ENCODE results near the gene HDAC1. TPM values are rescaled to one million over a fixed set of nuclear protein-coding genes. Genes with fewer than 3 reads are reported as not detected.

The HDAC1 gene
- total and polyA plus RNA-seq, 7 donors = 47.1 to 215 (median 68.0) TPM

DNA sequence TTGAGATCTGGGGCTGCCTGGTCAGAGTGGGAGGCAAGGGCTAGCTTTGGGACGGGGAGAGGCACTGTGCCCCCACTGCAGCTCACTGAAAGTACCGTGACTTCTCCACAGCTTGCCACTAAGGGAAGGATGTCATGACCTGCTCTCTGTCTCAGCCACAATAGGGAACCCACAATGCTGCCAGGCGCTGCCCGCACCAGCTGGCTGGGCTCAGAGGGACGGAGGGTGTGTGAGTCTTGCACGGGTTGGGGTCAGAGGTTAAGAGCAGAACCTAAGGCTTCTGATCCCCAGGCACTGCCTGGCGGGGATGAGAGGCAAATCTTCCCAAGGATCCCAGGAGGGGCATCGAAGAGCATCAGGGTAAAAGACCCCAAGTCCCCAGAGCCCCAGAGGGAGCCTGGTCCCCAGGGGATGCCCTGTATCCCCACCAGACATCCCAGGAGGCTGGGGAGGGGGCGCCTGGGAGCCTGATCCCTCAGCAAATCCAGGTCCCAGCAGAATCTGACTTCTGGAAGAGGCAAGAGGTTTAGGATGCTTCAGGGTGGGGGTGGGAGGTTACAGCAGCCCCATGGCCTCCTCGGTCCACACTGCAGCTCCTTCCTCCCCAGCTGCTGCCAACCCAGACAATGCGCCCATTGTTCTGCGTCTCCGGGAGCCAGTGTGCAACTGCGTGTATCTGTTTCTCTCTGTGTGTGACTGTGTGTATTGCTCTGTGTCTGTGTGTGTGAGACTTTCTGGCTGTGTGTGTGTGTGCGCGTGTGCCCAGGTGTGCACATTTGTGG lies 46.2 kb downstream of the HDAC1 start:
- H3K9me3 ChIP-seq = no peaks in the 10 kb centered on the region
- no peak for TF ChIP-seq EP300 (IDR thresholded peaks at IDR 0.05)
- no peak for TF ChIP-seq POLR2A (IDR thresholded peaks at IDR 0.05)
- TF ChIP-seq, protein P1, sequence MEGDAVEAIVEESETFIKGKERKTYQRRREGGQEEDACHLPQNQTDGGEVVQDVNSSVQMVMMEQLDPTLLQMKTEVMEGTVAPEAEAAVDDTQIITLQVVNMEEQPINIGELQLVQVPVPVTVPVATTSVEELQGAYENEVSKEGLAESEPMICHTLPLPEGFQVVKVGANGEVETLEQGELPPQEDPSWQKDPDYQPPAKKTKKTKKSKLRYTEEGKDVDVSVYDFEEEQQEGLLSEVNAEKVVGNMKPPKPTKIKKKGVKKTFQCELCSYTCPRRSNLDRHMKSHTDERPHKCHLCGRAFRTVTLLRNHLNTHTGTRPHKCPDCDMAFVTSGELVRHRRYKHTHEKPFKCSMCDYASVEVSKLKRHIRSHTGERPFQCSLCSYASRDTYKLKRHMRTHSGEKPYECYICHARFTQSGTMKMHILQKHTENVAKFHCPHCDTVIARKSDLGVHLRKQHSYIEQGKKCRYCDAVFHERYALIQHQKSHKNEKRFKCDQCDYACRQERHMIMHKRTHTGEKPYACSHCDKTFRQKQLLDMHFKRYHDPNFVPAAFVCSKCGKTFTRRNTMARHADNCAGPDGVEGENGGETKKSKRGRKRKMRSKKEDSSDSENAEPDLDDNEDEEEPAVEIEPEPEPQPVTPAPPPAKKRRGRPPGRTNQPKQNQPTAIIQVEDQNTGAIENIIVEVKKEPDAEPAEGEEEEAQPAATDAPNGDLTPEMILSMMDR (IDR thresholded peaks at IDR 0.05) = no peak
- H3K27ac ChIP-seq = no peak overlapping the region
- 21 to 50% methylated on average over 16 of the region's 16 CpGs for WGBS, 2 donors
- H3K27me3 ChIP-seq = no peaks in the 10 kb centered on the region
- no peak for DNase-seq
- H3K36me3 ChIP-seq = peaks cover 0 to under 1% (median 0%) of the 10 kb centered on the region in 4 donors
- intact Hi-C loops (cut with DNase I) = loop anchor here (5.0 kb wide), 1 partner anchor 54 kb away; the partner anchor contains the start of gene BSDC1
- peaks cover 0 to 25% (median 22%) of the 10 kb centered on the region in 4 donors for H3K4me1 ChIP-seq
- no peak overlapping the region for H3K4me3 ChIP-seq

DNA sequence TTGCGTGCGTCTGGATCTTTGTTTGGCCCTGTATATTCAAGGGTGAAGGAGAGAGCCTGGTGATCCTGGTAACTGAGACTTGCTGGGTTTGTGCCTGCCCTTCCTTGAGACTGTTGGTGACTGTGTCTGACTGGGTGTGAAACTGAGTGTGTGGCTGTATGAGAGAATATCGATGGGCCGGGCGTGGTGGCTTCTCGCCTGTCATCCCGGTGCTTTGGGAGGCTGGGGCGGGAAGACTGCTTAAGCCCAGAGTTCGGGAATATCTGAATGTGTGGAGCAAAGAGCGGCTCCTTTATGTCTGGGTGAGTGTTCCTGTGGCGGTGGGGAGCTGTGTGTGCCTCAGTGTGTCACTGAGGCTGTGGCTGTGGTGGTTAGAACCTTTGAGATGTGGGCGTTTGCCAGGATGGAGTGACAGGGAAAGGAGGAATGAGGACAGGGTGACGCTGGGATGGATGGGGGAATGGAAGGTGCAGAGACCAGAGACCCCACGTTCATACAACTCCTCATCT lies 46.8 kb downstream of the HDAC1 start:
- no peaks in the 10 kb centered on the region for H3K9me3 ChIP-seq
- no peak for DNase-seq
- no peaks in the 10 kb centered on the region for H3K27me3 ChIP-seq
- no peak overlapping the region for H3K27ac ChIP-seq
- TF ChIP-seq, protein P1 (IDR thresholded peaks at IDR 0.05) = no peak
- no peak for TF ChIP-seq POLR2AphosphoS5 (IDR thresholded peaks at IDR 0.05)
- no peak for TF ChIP-seq EP300 (IDR thresholded peaks at IDR 0.05)
- intact Hi-C loops (cut with DNase I) = loop anchor here (5.0 kb wide), 1 partner anchor 54 kb away; the partner anchor contains the start of gene BSDC1
- H3K4me3 ChIP-seq = no peak overlapping the region
- 25 to 71% methylated on average over 14 of the region's 14 CpGs for WGBS, 2 donors
- no peaks in the 10 kb centered on the region for H3K36me3 ChIP-seq
- H3K4me1 ChIP-seq = peaks cover 0 to 25% (median 22%) of the 10 kb centered on the region in 4 donors

GRCh38 chr1:32339363-32339978 lies 47.6 kb downstream of the HDAC1 start:
- Histone ChIP-seq H3K36me3 (no peaks in the 10 kb centered on the region), H3K27ac (no peak overlapping the region), H3K4me3 (no peak overlapping the region), H3K9me3 (no peaks in the 10 kb centered on the region), H3K27me3 (no peaks in the 10 kb centered on the region), H3K4me1 (peaks cover 0 to 25% (median 20%) of the 10 kb centered on the region in 4 donors)
- TF ChIP-seq, protein P1 (IDR thresholded peaks at IDR 0.05) = no peak
- TF ChIP-seq POLR2A (IDR thresholded peaks at IDR 0.05) = no peak
- TF ChIP-seq EP300 (IDR thresholded peaks at IDR 0.05) = no peak
- no peak for TF ChIP-seq POLR2AphosphoS5 (IDR thresholded peaks at IDR 0.05)
- DNase-seq = no peak
- 75 to 84% methylated on average over 5 of the region's 5 CpGs for WGBS, 2 donors
- intact Hi-C loops (cut with DNase I) = loop anchor here (5.0 kb wide), 1 partner anchor 53 kb away; the partner anchor contains the start of gene BSDC1

GRCh38 chr1:32341186-32341757 lies 49.4 kb downstream of the HDAC1 start:
- no peak for DNase-seq
- TF ChIP-seq, protein P1 (IDR thresholded peaks at IDR 0.05) = no peak
- TF ChIP-seq EP300 (IDR thresholded peaks at IDR 0.05) (no peak), POLR2A (IDR thresholded peaks at IDR 0.05) (no peak), POLR2AphosphoS5 (IDR thresholded peaks at IDR 0.05) (no peak)
- Histone ChIP-seq H3K9me3 (no peaks in the 10 kb centered on the region), H3K27ac (no peak overlapping the region), H3K4me1 (peaks cover 0 to 10% (median 4%) of the 10 kb centered on the region in 4 donors), H3K36me3 (no peaks in the 10 kb centered on the region), H3K27me3 (no peaks in the 10 kb centered on the region), H3K4me3 (no peak overlapping the region)
- 94% methylated on average over 11 of the region's 11 CpGs for WGBS, 2 donors
- intact Hi-C loops (cut with DNase I) = no loop called here

Measured in sigmoid colon (tissue), 7 donors.